ENCODE data around the gene MAP2K1. TPM values are rescaled to one million over a fixed set of nuclear protein-coding genes. Genes with fewer than 3 reads are reported as not detected.

Gene MAP2K1
- total and polyA plus RNA-seq, 9 of the 15 experiments (the other 6 are each of a cell fraction or from before 2014, with no cell fraction given), result 7.5 to 58.3 (median 30.0) TPM

DNA sequence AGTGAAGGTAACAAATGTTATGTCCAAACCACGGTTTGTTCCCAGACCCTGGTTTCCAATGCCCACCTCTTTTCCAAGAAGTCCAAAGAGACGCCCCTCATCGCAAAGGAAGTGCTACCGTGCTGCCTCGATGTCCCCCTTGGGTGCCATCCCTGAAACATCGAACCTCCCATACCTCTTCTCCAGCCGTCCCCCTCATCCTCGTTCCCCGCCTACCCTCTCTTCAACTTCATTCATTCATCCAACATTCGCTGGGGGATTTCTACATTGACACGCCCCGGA lies 30.7 kb upstream of the MAP2K1 start (continued):
- TF ChIP-seq ARID1B (IDR thresholded peaks at IDR 0.05), result 0 out of 2 replicates have a peak, but pooled peaks have one; percentile 5
- TF ChIP-seq, protein P1, sequence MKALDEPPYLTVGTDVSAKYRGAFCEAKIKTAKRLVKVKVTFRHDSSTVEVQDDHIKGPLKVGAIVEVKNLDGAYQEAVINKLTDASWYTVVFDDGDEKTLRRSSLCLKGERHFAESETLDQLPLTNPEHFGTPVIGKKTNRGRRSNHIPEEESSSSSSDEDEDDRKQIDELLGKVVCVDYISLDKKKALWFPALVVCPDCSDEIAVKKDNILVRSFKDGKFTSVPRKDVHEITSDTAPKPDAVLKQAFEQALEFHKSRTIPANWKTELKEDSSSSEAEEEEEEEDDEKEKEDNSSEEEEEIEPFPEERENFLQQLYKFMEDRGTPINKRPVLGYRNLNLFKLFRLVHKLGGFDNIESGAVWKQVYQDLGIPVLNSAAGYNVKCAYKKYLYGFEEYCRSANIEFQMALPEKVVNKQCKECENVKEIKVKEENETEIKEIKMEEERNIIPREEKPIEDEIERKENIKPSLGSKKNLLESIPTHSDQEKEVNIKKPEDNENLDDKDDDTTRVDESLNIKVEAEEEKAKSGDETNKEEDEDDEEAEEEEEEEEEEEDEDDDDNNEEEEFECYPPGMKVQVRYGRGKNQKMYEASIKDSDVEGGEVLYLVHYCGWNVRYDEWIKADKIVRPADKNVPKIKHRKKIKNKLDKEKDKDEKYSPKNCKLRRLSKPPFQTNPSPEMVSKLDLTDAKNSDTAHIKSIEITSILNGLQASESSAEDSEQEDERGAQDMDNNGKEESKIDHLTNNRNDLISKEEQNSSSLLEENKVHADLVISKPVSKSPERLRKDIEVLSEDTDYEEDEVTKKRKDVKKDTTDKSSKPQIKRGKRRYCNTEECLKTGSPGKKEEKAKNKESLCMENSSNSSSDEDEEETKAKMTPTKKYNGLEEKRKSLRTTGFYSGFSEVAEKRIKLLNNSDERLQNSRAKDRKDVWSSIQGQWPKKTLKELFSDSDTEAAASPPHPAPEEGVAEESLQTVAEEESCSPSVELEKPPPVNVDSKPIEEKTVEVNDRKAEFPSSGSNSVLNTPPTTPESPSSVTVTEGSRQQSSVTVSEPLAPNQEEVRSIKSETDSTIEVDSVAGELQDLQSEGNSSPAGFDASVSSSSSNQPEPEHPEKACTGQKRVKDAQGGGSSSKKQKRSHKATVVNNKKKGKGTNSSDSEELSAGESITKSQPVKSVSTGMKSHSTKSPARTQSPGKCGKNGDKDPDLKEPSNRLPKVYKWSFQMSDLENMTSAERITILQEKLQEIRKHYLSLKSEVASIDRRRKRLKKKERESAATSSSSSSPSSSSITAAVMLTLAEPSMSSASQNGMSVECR (CRISPR knock-in tag; IDR thresholded peaks at IDR 0.05), result peak; percentile 35; the same call in 1 of the 2 replicates
- no peak for TF ChIP-seq KLF13 (tag; IDR thresholded peaks at IDR 0.05; ENCODE audit: borderline replicate concordance, low read depth)

DNA sequence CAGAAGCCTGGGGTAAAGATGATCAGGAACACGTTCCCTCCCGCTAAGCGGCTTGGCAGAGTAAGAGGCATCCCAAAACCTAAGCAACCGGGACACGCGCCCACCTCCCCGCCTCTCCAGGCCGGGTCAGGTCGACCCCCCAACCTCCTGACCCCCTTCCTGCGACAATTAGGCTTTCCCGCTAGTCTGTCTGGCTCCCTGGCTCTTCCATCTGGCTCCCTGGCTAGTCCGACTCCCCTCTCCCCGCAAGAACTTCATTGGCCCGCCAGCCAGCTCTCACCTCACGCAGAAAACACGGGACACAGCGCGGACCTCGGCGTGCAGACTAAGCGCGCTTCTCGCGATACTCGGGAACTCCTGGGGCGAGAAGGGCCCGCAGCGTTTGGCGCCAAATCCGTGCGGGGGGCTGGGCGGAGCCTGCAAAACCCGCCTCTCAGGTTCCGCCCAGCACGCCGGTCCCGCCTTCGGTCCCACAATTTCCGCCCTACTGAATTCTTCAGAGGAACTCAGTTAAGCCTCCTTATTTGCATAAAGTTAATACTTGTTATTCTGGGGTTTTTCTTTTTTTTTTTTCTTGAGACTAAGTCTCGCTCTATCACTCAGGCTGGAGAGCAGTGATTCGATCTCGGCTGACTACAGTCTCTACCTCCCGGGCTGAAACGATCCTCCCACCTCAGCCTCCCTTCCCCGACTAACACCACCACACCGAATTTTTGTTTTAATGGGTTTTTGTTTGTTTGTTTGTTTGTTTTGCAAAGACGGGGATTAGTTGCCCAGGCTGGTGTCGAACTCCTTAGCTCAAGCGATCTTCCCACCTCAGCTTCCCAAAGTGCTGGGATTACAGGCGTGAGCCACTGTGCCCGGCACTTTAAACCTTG lies 30.1 kb upstream of the MAP2K1 start, which contains the start of gene TIPIN:
TIPIN (minus strand) TSS at position 327 of the 878 bp plus-strand sequence. CDS start 3,738 bp downstream, outside the sequence.
- Histone ChIP-seq H3K9me3 (replicated peaks; ENCODE audit: control insufficient read depth, insufficient read depth, low read depth, low read length) (no peaks in the 10 kb centered on the region), H3K27ac (ENCODE audit: extremely low read depth, low read depth, low read length) (peak within 1 kb of the TSS; percentile 92), H3K4me1 (replicated peaks in 1 of 2; ENCODE audit: control insufficient read depth in 2 of 2, insufficient read depth in 2 of 2, low read length in 2 of 2) (peaks cover 7 to 17% of the 10 kb centered on the region in 2 experiments; a peak in 4 of 5 replicates), H3K4me2 (ENCODE audit: insufficient read depth, low read length) (peak within 1 kb of the TSS; percentile 99), H3K79me2 (ENCODE audit: control insufficient read depth, insufficient read depth, low read length) (peaks cover 27% of the 10 kb centered on the region), H4K20me1 (replicated peaks; ENCODE audit: control insufficient read depth, insufficient read depth, low read length) (no peaks in the 10 kb centered on the region), H2AFZ (ENCODE audit: low read depth, low read length) (peak within 1 kb of the TSS; percentile 93), H3K9me1 (ENCODE audit: control insufficient read depth, insufficient read depth, low read length) (no peaks in the 10 kb centered on the region), H3K4me3 (peak within 1 kb of the TSS; percentile 69), H3K27me3 (ENCODE audit: control insufficient read depth in 2 of 2, insufficient read depth in 2 of 2, low read length in 2 of 2) (no peaks in the 10 kb centered on the region), H3K9ac (ENCODE audit: insufficient read depth in 1 of 2, low read depth in 2 of 2, low read length in 2 of 2) (peak within 1 kb of the TSS; percentile 96 to 100), H3K36me3 (ENCODE audit: control insufficient read depth, insufficient read depth, low read length) (peaks cover 28% of the 10 kb centered on the region; the same call in 2 of the 3 replicates)
- CTCF ChIA-PET (ENCODE audit: low intra/inter-chr PET ratio), result no interaction called here
- no TSS peak for BruUV-seq (replicated peaks)
- FAIRE-seq (peak; percentile 95), DNase-seq (ENCODE audit: extremely low read depth in 1 of 4, low spot score in 3 of 4) (peak; percentile 94 to 98 (median 95)), ATAC-seq (peak; percentile 98)
- in situ Hi-C loops (cut with MboI), result no loop called here
- intact Hi-C loops (cut with micrococcal nuclease), result loop anchor here (2.0 kb wide), 1 partner anchor 30 kb away; the partner anchor contains the start of gene MAP2K1
- WGBS (ENCODE audit: insufficient coverage, low coverage, missing lambda C conversion rate), result under 1% methylated on average over 46 of the region's 51 CpGs
- POLR2A ChIA-PET, result interaction anchor here (0.6 to 1.3 kb wide), 9 partner anchors 13 to 226 kb away, joined by 3 to 8 read pairs (median 3); partner anchors contain the start of gene MAP2K1
- TF ChIP-seq NR2C1 (IDR thresholded peaks at IDR 0.05) (no peak), NR2C1 (tag; IDR thresholded peaks at IDR 0.05) (no peak), MXI1 (IDR thresholded peaks at IDR 0.05; ENCODE audit: low read depth, low read length) (peak; percentile 44; the same call in 1 of the 2 replicates), ZNF316 (IDR thresholded peaks at IDR 0.05) (no peak), NFIX (CRISPR knock-in tag; IDR thresholded peaks at IDR 0.05; ENCODE audit: low read depth) (no peak), NUFIP1 (IDR thresholded peaks at IDR 0.05; ENCODE audit: partially characterized antibody) (no peak), ZKSCAN3 (CRISPR knock-in tag; IDR thresholded peaks at IDR 0.05) (no peak), SLC30A9 (CRISPR knock-in tag; IDR thresholded peaks at IDR 0.05) (no peak), ZNF217 (CRISPR knock-in tag; IDR thresholded peaks at IDR 0.05) (no peak)
- TF ChIP-seq, protein P2, sequence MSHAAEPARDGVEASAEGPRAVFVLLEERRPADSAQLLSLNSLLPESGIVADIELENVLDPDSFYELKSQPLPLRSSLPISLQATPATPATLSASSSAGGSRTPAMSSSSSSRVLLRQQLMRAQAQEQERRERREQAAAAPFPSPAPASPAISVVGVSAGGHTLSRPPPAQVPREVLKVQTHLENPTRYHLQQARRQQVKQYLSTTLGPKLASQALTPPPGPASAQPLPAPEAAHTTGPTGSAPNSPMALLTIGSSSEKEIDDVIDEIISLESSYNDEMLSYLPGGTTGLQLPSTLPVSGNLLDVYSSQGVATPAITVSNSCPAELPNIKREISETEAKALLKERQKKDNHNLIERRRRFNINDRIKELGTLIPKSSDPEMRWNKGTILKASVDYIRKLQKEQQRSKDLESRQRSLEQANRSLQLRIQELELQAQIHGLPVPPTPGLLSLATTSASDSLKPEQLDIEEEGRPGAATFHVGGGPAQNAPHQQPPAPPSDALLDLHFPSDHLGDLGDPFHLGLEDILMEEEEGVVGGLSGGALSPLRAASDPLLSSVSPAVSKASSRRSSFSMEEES (CRISPR knock-in tag; IDR thresholded peaks at IDR 0.05), result no peak
